HG02759 (cell line): ENCODE results near the gene LNPEP.

Experiments
- ATAC-seq: cut with Tn5 transposase; IDR thresholded peaks from one replicate; pipeline ENCODE4 v1.9.1; 2021; ENCODE audit warnings: mild to moderate bottlenecking, moderate library complexity; ENCODE audit not compliant: unreplicated experiment

Gene LNPEP

DNA sequence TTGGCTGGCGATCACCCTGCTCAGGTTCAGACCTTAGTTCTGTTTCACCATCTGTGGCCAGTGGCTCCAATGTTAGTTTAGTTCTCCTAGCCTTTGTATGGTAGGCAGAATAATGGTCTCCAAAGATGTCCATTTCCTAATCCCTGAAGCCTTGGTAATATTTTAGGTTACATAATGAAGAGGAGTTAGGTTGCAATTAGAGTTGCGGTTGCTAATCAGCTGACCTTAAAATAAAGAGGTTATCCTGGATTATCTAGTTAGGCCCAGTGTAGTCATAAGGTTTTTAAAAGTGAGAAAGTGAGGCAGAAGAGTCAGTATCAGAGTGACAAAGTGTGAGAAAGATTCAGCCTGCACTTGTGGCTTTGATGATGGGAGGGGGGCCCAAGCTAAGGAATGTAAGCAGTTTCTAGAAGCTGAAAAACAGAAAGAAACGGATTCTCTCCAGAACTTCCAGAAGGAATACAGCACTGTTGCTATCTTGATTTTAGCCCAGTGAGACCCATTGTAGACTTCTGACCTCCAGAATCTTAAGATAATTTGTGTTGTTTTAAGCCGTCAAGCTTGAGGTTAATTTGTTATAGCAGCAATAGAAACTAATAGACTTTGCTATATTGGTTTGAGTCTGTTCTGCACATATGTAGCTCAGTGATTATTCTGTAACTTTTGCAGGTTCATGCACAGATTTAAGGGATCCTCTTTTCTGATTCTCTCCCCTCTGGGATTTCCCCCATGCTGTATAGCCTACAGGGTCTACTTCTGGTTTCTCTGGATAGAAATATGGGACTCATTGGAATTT lies 21.6 kb downstream of the LNPEP start:
- peak; percentile 57 for ATAC-seq

DNA sequence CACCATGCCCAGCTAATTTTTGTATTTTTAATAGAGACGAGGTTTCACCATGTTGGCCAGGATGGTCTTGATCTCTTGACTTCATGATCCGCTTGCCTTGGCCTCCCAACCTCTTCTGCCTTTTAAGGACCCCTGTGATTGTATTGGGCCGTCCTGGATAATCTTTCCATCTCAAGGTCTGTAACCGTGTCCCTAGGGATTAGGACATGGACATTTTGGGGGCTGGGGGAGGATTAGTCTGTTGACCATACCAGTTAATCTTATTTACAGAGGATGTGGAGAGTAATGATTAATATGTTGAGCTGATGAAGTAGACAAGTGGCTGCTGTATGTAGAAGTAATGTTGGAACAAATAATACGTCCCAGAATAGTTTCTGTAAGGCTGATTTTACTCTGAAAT lies 23.1 kb downstream of the LNPEP start:
- ATAC-seq = no peak

DNA sequence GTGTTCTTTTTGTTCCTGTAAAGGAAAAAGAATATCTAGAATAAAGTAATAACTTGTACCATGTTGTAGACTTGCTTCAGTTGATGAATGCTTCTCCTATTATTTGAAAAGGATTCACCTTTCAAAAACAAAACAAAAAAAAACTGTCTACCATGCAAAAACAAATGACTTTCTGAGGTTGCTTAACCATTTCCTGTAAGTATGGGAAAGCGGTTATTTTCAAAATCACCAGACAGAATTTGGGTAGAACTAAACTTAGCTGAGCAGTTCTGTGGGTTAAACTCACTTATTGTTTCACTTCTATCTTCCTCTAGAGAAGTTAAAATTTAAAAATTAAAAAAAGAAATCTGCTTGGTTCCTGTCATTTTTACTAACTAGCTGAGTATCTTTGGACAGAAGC lies 25.2 kb downstream of the LNPEP start:
- peak; percentile 56 for ATAC-seq

DNA sequence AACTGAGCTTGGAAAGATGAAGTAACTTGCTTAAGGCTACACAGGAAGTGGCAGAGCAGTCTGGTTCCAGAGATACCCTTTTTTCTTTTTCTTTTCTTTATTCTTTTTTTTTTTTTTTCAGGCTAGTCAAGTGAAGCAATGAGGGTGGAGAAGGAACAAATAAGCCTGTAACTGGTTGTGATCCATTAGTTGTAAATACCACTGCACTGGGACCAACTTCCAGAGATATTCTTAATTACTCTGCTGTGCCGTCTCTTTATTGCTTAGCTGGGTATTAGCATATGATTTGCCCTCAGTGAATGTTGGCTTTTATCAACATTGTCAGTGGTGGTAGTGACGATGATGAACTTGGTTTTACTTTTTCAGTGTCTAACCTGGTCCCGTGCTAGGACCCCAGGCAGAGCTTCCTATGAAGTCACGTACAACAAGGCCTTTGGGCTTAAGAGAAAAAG lies 26.7 kb downstream of the LNPEP start:
- no peak for ATAC-seq

DNA sequence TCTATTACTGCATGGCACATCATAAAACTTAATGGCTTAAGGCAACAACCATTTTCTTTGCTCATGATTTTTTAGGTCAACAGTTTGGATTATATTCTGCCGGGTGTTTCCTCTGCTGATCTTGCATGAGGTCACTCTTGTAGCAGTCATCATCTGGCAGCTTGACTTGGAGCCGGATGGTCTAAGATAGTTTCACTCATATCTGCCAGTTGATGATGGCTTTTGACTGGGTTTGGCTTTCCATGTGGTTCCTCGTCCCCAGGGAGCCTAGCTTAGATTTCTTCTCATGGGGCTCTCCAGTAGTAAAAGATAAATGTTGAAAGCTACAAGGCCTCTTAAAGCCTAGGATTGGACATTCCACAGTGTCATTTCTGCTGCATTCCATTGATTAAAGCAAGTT lies 27.4 kb downstream of the LNPEP start:
- peak; percentile 47 for ATAC-seq

DNA sequence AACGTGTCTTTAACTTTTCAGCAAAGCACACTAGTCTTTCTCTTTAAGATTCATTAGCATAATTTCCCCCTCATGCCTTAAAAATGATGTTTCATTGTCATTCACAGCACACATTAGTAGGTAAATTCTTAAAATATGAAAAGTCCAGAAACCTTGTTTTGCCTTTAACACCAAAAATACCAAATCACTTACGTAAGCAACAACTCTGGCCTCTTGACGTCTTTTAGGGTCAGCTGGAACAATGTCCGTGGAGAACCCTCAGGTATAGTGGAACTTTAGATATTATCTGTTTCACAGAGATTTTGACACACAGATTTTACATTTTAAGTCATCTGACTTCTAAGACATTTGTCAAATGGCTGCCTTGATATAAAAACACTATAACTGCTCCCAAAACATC lies 30.9 kb downstream of the LNPEP start:
- no peak for ATAC-seq

DNA sequence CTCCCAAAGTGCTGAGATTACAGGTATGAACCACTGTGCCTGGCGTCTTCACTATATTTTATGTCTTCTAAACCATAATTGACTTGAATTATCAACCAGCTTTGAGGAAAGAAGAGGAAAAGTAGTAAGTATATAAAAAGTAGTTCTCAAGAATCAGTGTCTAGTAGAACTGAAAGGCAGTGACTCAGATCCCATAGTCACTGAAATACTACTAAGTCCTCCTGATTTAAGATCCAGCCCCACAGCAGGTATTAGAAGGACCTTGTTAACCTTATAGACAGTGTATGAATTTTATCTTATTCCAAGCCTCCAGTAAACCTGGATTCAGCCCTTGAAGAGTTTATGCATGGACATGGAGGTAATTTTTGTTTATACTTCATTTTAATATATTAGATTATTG lies 31.5 kb downstream of the LNPEP start:
- ATAC-seq = no peak

DNA sequence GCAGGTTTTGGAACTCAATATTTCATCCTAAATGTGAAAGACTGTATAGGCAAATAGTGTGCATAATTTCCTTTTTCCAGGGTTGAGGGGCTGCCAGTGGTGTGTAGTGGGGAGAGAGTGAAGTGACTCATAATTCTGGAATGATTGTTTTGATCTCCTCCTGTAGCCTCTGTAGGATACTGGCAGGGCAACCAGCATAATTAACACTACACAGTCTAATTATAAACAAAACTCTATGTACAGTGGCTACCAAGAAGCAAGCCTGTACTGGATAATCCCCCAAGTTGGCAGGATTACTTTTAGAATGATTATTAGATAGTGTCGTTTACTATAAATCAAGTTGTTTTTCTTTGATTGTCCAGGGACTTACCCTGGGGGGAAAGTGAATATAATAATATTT lies 32.2 kb downstream of the LNPEP start:
- no peak for ATAC-seq

DNA sequence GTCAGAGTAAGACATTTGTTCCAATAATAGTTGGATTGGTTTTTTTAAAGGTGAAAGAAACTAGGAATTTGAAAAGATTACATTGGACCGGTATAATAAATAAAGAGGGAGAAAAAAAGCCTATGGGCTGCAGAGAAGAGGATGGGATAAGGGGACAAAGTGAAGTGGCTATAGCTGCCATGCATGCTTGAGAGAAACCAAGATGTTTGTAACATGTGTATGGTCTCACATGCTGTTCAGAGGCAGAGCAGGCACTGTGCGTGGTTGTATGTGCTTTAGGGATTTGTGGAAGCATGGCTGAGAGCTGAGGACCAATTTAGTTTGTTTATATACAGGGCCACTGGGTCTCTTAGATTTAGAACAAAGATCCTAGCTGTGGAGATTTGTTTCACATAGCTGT lies 32.7 kb downstream of the LNPEP start:
- no peak for ATAC-seq

DNA sequence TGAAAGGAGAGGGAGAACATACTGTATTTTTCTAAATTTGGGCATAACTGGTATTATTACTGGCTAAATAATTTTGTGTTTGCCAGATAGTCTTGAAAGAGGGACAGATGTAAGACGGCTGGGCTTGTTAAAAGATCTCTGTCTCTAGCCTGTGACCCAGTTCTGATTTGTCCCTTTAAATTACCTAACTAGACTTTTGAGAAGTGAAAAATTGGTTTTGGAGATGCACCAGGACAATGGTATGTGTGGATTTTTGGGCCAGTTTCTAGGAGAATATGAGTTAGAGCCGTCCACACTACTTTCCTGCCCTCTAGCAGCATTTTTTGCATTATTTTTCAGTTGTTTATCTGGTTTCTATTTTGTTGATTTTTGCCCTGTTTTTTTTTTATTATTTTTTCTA lies 33.5 kb downstream of the LNPEP start:
- ATAC-seq = no peak

DNA sequence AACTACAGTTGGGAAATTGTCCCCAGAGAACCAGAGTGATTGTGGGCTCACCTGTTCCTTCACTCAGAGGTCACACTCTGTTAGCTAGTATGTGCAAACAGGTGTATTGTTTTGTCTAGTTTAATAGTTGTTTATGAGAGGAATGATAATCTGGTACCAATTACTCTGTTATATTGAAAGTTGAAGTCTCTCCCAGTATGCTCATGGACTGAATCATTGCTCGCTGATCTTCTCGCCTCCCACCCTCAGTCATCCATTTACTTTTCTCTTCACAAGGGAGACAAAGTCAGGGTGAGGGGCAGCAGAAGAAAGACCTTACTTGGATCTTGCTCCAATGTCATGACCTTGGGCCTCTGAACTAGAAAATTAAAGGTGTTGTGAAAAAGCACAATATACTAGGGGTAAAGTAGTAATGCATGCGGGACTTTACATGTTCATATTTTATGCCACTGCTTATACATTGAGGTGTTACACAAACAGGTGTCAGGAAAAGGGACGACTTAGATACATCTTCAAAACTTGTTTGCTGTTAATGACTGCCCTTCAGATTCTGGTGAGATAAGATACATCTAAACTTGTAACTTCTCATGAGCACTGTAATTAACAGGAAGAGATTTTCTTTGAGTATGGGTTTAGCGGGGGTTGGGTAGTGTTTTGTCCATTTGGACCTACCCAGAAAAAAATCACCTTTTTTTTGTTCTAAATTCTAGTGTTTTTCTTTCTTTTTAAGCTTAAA lies 36.9 kb downstream of the LNPEP start:
- ATAC-seq = no peak

DNA sequence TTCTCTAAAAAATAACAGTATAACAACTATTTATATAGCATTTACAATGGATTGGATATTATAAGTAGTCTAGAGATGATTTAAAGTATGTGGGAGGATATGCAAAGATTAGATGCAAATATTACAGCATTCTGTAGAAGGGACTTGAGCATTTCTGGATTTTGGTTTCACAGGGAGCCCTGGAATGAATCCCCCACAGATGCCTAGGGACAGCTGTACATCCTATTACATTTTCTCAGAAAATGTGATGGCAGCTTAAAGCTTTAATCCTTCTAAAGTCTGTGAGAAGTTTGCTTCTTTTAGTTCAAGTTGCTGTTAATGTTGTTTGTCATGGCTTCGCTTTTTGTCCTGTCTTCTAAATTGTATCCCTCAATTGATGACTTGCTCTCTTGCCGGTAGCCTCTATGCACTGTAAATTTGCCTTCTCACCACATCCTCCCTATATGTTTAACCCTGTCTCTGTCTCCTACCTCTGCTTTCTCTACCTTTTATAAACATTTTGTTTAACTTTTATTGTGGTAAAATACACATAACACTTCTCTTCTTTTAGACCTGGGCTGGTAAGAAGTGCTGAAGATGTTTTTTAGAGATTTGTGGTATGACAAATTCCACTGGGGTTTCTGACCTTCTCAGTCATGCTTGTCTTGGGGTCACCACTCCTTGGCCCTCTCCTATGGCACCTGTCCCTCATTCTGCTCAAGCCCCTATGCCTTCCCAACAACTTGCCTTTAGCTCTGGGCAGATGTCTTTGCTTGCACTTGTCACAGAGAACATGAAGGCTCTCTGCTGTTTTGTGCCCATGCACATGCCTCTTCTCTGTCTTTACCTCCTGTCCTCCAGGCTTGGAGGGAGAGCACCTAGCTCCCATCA lies 37.9 kb downstream of the LNPEP start:
- ATAC-seq = peak; percentile 48

DNA sequence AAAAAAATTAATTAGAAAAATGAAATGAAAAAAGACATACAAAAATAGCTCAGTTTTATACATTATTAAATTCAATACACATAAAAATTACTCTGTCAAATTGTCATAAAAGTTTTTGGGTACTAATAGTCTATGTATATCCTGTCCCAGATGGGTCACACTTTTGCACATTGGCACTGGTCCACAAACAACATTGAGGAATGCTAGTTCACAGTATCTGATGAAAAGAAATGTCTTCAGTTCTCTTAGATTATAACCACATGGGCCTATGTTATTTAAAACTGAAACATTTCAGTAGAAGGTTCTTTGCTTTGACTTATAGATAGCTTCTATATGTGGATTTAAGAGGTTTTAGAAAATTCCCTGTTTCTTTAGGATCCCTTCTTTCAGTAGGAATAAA lies 39.8 kb downstream of the LNPEP start:
- no peak for ATAC-seq

DNA sequence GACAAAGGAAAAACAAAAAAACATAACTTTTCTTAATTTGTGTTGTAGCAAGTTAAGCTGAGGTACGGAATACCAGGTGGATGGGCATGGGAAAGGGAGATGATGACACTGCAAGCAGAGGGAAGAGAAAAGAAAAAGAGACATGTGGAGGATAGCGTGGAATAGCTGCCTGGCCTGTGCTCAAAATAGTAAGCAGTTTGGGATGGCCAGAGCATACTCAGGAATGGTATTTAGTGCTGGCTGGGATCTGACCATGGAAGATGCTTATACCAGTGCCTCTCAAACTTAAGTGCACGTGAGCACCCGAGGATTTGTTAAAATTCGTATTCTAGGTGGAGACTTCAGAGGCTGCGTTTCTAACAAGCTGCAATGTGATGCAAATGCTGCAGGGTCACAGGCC lies 41.3 kb downstream of the LNPEP start:
- ATAC-seq = no peak

DNA sequence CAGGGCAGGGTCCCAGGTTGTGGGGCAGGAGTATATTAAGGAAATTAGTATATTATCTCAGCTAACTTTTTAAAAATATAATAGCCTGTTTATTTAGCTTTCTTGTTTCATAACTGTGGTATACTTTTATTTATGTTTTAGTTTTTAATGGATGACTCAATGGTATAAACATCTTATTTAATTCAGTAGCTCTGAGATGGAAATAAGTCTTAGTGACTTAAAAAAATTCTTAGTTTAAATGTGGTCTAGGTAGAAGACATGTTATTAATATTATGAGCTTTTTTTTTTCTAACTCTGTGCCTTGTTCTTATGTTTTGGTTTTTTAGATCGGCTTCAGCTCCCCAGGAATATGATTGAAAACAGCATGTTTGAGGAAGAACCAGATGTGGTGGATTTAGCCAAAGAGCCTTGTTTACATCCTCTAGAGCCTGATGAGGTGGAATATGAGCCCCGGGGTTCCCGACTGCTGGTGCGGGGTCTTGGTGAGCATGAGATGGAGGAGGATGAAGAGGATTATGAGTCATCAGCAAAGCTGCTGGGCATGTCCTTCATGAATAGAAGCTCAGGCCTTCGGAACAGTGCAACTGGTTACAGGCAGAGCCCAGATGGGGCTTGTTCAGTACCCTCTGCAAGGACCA lies 43.1 kb downstream of the LNPEP start:
- ATAC-seq = no peak

DNA sequence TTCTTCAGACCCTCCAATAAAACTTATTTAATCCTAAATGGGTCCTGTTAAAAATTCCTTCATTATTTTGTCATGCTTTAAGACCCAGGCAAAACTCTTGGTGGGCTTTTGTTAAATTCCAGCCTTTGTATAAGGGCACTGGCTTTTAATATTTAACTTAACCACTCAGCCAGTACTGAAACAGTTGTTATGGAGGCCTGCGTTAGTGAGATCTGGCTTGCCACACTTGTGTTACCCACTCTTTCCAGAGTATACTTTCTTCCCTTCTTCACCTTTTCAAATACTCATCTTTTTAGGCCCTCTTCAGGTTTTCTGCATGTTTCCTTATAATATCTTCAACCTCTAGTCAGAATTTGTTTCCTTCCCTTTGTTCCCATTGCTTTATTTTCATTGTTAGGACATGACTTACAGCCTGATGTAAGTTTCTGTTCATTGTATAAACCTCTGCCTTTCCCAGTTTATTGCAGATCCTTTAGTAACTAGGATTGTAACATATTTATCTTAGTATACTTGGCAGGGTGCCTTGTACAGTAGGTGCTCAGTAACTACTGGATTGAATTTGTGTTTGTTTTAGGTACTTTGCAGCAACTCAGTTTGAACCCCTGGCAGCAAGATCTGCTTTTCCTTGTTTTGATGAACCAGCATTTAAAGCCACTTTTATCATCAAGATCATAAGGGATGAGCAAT lies 48.8 kb downstream of the LNPEP start:
- no peak for ATAC-seq

DNA sequence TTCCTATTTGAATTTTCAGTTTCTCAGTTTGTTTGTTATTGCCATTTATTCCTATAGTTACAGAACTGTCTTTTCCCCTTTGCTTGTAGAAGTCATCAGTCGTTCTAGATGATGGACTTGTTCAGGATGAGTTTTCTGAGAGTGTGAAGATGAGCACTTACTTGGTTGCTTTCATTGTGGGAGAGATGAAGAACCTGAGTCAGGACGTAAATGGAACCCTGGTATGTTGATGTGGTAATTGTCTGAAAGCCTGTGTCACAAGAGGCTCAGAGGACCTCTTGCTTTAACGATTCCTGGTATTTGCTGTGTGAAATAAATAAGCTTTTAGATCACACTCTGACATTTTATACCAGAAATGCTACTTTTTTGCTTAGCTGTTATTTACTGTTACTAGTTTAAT lies 50.6 kb downstream of the LNPEP start:
- ATAC-seq = no peak

DNA sequence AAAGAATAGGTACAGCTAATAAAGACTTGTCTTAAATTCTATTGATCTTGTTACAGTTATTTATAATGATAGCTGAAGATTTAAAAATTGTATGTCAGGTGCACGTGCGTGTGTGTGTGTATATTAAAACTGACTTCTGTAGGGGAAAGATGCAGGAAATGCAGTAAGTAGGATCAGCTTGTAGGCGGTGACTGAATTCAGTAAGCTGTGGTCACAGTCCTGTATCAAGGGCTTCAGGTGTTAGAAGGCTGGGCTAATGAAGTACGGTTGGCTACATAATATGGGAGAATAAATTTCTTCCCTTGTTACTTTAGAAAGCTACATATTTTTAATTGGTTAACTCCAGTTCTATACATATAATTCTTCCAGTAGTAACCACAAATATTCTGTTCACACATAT lies 54.2 kb downstream of the LNPEP start:
- ATAC-seq = no peak

DNA sequence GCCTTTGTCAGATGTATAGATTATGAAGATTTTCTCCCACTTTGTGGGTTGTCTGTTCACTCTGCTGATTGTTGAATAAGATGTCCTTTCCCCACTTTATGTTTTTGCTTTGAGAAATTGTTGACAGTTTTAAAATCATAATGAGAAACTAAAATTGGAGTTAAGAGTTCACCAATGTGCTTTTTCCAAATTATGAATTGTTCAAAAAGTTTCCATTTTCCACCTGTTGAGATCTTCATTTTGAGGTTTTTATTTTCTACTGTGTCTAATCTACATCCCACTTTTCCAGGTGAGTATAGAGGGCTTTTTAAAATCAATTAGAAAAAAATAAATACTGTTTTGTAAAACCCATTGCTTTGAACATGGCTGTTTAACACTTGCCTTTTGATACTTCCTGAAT lies 55.8 kb downstream of the LNPEP start:
- ATAC-seq = no peak

DNA sequence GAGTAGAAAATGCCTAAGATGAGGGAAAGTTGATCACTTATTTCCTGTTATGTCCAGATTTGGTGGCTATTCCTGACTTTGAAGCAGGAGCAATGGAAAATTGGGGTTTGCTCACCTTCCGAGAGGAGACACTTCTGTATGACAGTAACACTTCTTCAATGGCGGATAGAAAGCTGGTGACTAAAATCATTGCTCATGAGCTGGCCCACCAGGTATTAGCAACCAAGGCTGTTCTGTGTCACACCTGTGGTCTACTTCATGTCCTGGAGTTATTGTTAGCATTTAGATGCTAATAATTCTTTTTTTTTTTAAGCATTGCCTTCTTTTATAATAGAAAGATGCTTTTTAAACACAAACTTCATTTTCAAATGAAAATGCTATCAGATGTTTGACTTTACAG lies 57.9 kb downstream of the LNPEP start:
- no peak for ATAC-seq
